ENCODE measurements around the gene FASTK.
"Not testable (repeated sequence)": the region's sequence is repeated elsewhere in the genome, so short reads cannot be mapped to it uniquely, and the experiment has no call there.

Gene FASTK

GRCh38 chr7:151032936-151033863 lies 47.4 kb downstream of the FASTK start:
- H3K9me3 ChIP-seq (replicated peaks in 1 of 11) = no peaks in the 10 kb centered on the region
- peaks cover 17 to 42% (median 21%) of the 10 kb centered on the region in 10 experiments for H3K4me1 ChIP-seq
- no peak overlapping the region for H3K4me3 ChIP-seq
- no peaks in the 10 kb centered on the region for H3K27me3 ChIP-seq
- H3K36me3 ChIP-seq = peaks cover 27 to 52% (median 38%) of the 10 kb centered on the region in 11 experiments; a peak in 21 of 22 replicates
- peak overlapping the region in 5 of 11 experiments; percentile 0 to 36 (median 1); a peak in 5 of 22 replicates for H3K9ac ChIP-seq
- H4K20me1 ChIP-seq = peaks cover 0 to 32% (median 0%) of the 10 kb centered on the region in 11 experiments; a peak in 6 of 22 replicates
- no peak for TF ChIP-seq Cebpa-rat (IDR thresholded peaks at IDR 0.05)
- H3K4me2 ChIP-seq = peak overlapping the region in 3 of 11 experiments; percentile 9 to 41 (median 40); a peak in 5 of 22 replicates
- H3K27ac ChIP-seq = 0 out of 22 replicates have a peak overlapping the region, but pooled peaks of 1 of the 11 experiments have one; percentile 20

GRCh38 chr7:151031011-151031410 lies 49.6 kb downstream of the FASTK start:
- Histone ChIP-seq H3K27ac (no peak overlapping the region), H3K9ac (no peak overlapping the region), H3K4me1 (peaks cover 19 to 41% (median 22%) of the 10 kb centered on the region in 10 experiments), H3K36me3 (peaks cover 14 to 40% (median 28%) of the 10 kb centered on the region in 11 experiments; a peak in 20 of 22 replicates), H4K20me1 (peaks cover 0 to 32% (median 0%) of the 10 kb centered on the region in 11 experiments; a peak in 6 of 22 replicates), H3K27me3 (peaks cover 0 to 14% (median 5%) of the 10 kb centered on the region in 11 experiments; a peak in 7 of 22 replicates), H3K9me3 (replicated peaks in 1 of 11) (no peaks in the 10 kb centered on the region), H3K4me2 (no peak overlapping the region), H3K4me3 (no peak overlapping the region)
- TF ChIP-seq Cebpa-rat (IDR thresholded peaks at IDR 0.05) = no peak

DNA sequence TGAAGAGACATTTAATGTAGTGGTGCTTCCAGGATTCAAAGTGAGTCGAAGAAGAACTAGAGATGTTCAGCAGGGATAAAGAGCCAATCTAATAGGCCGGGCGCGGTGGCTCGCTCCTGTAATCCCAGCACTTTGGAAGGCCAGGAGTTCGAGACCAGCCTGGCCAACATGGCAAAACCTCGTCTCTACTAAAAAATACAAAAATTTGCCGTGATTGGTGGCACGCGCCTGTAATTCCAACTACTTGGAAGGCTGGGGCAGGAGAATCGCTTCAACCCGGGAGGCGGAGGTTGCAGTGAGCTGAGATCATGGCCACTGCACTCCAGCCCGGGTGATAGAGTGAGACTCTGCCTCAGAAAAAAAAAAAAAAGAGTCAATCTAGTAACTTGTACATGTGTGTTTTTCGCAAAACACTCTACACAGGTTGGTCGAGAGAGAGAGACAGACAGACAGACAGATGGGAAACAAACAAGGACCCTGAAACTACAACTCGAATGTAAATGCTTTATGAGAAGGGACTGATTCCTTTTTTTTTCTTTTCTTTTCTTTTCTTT lies 51.6 kb downstream of the FASTK start:
- Histone ChIP-seq H4K20me1 (peaks cover 0 to 14% (median 0%) of the 10 kb centered on the region in 11 experiments; a peak in 5 of 22 replicates), H3K9me3 (replicated peaks in 1 of 11) (no peaks in the 10 kb centered on the region), H3K4me2 (peak overlapping the region; percentile 80 to 98 (median 92)), H3K9ac (peak overlapping the region; percentile 57 to 80 (median 76)), H3K36me3 (peaks cover 0 to 20% (median 8%) of the 10 kb centered on the region in 11 experiments; a peak in 10 of 22 replicates), H3K27ac (peak overlapping the region; percentile 41 to 80 (median 65); a peak in 21 of 22 replicates), H3K27me3 (peaks cover 0 to 16% (median 6%) of the 10 kb centered on the region in 11 experiments; a peak in 7 of 22 replicates), H3K4me3 (peak overlapping the region; percentile 57 to 78 (median 68)), H3K4me1 (peaks cover 19 to 34% (median 23%) of the 10 kb centered on the region in 10 experiments)
- TF ChIP-seq Cebpa-rat (IDR thresholded peaks at IDR 0.05) = no peak

- TF ChIP-seq Cebpa-rat (IDR thresholded peaks at IDR 0.05) = no peak
- H3K4me3 ChIP-seq = peak within 1 kb of the TSS; percentile 57 to 78 (median 68)
- peaks cover 0 to 16% (median 6%) of the 10 kb centered on the region in 11 experiments; a peak in 7 of 22 replicates for H3K27me3 ChIP-seq
- no peaks in the 10 kb centered on the region for H3K9me3 ChIP-seq (replicated peaks in 1 of 11)
- peaks cover 25 to 35% (median 28%) of the 10 kb centered on the region in 10 experiments for H3K4me1 ChIP-seq
- H4K20me1 ChIP-seq = peaks cover 0 to 7% (median 0%) of the 10 kb centered on the region in 11 experiments; a peak in 3 of 22 replicates
- H3K27ac ChIP-seq = peak within 1 kb of the TSS; percentile 41 to 80 (median 65); a peak in 21 of 22 replicates
- peak within 1 kb of the TSS; percentile 57 to 80 (median 76) for H3K9ac ChIP-seq
- H3K4me2 ChIP-seq = peak within 1 kb of the TSS; percentile 89 to 98 (median 94)
- H3K36me3 ChIP-seq = peaks cover 0 to 13% (median under 1%) of the 10 kb centered on the region in 11 experiments; a peak in 5 of 22 replicates
These were observed 52.3 kb downstream of the FASTK start, which contains the start of gene ABCB8 for GRCh38 chr7:151028131-151028947. ABCB8 (plus strand) TSS chr7:151028450; CDS start chr7:151028516, 66 bp downstream.

DNA sequence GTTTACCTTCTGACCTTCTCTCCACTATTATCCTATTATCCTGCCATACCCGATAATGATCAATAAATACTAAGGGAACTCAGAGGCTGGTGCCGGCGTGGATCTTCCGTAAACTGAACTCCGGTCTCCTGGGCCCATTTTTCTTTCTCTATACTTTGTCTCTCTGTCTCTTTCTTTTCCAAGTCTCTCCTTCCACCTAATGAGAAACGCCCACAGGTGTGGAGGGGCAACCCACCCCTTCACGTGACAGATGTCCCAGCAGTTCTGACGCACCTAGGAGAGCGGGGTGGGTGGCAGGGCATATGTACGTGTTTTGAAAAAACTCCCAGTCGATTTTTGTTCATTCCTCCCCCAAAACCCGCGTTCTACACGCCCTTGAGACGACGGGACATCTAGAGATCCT lies 52.9 kb downstream of the FASTK start:
- not testable (repeated sequence) for H4K20me1 ChIP-seq; H3K9me3 ChIP-seq (replicated peaks in 1 of 11); H3K36me3 ChIP-seq
- Histone ChIP-seq H3K4me3 (peak overlapping the region; percentile 57 to 78 (median 68)), H3K4me1 (peaks cover 27 to 36% (median 33%) of the 10 kb centered on the region in 10 experiments), H3K27ac (peak overlapping the region in 9 of 11 experiments; percentile 25 to 80 (median 39); a peak in 14 of 22 replicates), H3K9ac (peak overlapping the region; percentile 44 to 80 (median 71); a peak in 21 of 22 replicates), H3K27me3 (peaks cover 0 to 16% (median 6%) of the 10 kb centered on the region in 11 experiments; a peak in 7 of 22 replicates), H3K4me2 (peak overlapping the region; percentile 73 to 95 (median 92))

GRCh38 chr7:151026771-151027727 lies 53.6 kb downstream of the FASTK start:
- H3K4me2 ChIP-seq = peak overlapping the region; percentile 73 to 95 (median 92)
- not testable (repeated sequence) for H3K9me3 ChIP-seq (replicated peaks in 1 of 11); H4K20me1 ChIP-seq; H3K36me3 ChIP-seq
- H3K9ac ChIP-seq = peak overlapping the region in 2 of 11 experiments; percentile 71 to 75; a peak in 5 of 22 replicates
- peaks cover 25 to 37% (median 33%) of the 10 kb centered on the region in 10 experiments for H3K4me1 ChIP-seq
- peak overlapping the region in 9 of 10 experiments; percentile 57 to 78 (median 67); a peak in 15 of 20 replicates for H3K4me3 ChIP-seq
- peaks cover 0 to 16% (median 6%) of the 10 kb centered on the region in 11 experiments; a peak in 7 of 22 replicates for H3K27me3 ChIP-seq
- peak overlapping the region in 2 of 11 experiments; percentile 71 to 80; a peak in 3 of 22 replicates for H3K27ac ChIP-seq

All from BLaER1 treated with 17β-estradiol and CSF1 and Interleukin-3, amounts not matched to agents 10 nM and 100 nM (cell line).